ENCODE data around the gene ST6GALNAC6. TPM values are rescaled to one million over a fixed set of nuclear protein-coding genes. Genes with fewer than 3 reads are reported as not detected.

The ST6GALNAC6 gene
- polyA plus RNA-seq, 2 of the 4 experiments (the other 2 are of a cell fraction) = 8.2 to 25.2 TPM

DNA sequence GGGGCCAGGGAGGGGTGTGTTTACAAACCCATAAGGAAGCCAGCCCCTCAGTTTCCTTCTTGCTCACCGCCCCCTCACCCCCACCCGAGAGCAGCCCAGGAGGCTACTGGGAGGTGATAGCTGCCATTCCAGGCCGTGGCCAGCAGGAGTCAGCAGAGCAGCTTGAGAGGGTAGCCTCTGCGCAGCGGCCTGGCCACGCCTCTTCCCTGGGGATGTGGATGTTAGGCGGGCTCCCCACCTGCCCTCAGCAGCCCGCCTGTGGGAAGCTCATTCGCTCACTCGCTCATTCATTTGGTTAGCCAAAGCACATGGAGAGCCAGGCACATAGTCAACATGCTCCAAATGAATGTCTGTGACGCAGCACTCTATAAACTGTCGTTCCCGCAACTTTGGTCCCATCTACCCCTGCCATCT is 44.3 kb upstream of the ST6GALNAC6 start (continued):
- TF ChIP-seq, protein P1, sequence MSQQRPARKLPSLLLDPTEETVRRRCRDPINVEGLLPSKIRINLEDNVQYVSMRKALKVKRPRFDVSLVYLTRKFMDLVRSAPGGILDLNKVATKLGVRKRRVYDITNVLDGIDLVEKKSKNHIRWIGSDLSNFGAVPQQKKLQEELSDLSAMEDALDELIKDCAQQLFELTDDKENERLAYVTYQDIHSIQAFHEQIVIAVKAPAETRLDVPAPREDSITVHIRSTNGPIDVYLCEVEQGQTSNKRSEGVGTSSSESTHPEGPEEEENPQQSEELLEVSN (IDR thresholded peaks at IDR 0.05; ENCODE audit: borderline replicate concordance, low read depth) = no peak
- TF ChIP-seq ZSCAN20 (CRISPR knock-in tag; IDR thresholded peaks at IDR 0.05) = no peak
- TF ChIP-seq, protein P2, sequence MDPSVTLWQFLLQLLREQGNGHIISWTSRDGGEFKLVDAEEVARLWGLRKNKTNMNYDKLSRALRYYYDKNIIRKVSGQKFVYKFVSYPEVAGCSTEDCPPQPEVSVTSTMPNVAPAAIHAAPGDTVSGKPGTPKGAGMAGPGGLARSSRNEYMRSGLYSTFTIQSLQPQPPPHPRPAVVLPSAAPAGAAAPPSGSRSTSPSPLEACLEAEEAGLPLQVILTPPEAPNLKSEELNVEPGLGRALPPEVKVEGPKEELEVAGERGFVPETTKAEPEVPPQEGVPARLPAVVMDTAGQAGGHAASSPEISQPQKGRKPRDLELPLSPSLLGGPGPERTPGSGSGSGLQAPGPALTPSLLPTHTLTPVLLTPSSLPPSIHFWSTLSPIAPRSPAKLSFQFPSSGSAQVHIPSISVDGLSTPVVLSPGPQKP (IDR thresholded peaks at IDR 0.05; ENCODE audit: low read depth, low read length) = no peak
- TF ChIP-seq NR3C1 (IDR thresholded peaks at IDR 0.05) = no peak
- TF ChIP-seq EHMT2 (IDR thresholded peaks at IDR 0.05; ENCODE audit: low read depth) = no peak
- TF ChIP-seq SMC3 (IDR thresholded peaks at IDR 0.05) = peak; percentile 93
- TF ChIP-seq ZFP36 (IDR thresholded peaks at IDR 0.05; ENCODE audit: borderline replicate concordance, partially characterized antibody) = no peak

DNA sequence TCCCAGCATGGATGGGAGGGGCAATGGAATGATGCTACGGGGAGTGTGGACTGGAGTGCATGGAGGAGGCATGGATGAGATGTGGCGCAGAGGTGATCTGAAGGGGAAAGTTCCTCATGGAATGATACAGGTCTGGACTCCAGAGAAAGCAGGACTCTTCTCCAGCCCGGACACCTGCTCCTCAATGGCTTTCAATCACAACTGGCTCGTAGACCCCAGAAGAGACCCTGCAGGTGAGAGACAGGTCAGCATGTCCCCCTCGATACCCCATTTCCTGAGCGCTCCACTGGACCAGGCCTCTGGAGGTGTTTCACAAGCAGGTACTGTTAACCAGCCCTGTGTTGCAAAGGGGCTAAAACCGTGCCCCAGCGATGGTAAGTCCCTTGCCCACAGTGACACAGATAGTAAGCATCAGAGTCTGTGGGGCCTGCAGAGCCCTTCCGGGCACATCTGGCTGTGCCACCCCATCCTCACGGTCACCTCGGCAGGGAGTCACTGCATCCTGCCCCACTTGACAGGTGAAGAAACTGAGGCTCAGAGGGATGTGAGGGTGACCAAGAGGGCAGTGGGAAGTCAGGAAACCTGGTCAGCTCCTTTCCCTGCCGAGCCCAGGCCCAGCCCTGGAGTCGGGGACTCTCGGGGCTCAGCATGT is 43.7 kb upstream of the ST6GALNAC6 start:
- H3K4me1 ChIP-seq = peaks cover 22% of the 10 kb centered on the region; the same call in 2 of the 3 replicates
- POLR2A ChIA-PET = interaction anchor here (0.6 to 1.2 kb wide), 3 partner anchors 23 to 124 kb away, joined by 3 to 5 read pairs (median 4); partner anchors contain the start of genes NAIF1 and SLC25A25
- ATAC-seq (peak; percentile 1 to 6; a peak in 4 of 6 replicates), FAIRE-seq (no peak), DNase-seq (ENCODE audit: low read depth in 1 of 2, low spot score in 1 of 2) (no peak)
- H3K4me2 ChIP-seq = no peak overlapping the region
- no peak for TF ChIP-seq MYC (IDR thresholded peaks at IDR 0.05; ENCODE audit: borderline replicate concordance, low read length)
- no peak for TF ChIP-seq NFE2L2 (conservative IDR thresholded peaks at IDR 0.05; ENCODE audit: low read length)
- no peak for TF ChIP-seq RCOR1 (IDR thresholded peaks at IDR 0.05; ENCODE audit: low read depth, low read length)
- TF ChIP-seq, protein P3, sequence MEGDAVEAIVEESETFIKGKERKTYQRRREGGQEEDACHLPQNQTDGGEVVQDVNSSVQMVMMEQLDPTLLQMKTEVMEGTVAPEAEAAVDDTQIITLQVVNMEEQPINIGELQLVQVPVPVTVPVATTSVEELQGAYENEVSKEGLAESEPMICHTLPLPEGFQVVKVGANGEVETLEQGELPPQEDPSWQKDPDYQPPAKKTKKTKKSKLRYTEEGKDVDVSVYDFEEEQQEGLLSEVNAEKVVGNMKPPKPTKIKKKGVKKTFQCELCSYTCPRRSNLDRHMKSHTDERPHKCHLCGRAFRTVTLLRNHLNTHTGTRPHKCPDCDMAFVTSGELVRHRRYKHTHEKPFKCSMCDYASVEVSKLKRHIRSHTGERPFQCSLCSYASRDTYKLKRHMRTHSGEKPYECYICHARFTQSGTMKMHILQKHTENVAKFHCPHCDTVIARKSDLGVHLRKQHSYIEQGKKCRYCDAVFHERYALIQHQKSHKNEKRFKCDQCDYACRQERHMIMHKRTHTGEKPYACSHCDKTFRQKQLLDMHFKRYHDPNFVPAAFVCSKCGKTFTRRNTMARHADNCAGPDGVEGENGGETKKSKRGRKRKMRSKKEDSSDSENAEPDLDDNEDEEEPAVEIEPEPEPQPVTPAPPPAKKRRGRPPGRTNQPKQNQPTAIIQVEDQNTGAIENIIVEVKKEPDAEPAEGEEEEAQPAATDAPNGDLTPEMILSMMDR (IDR thresholded peaks at IDR 0.05) = no peak; the same call in 1 of the 3 replicates
- TF ChIP-seq FOXS1 (CRISPR knock-in tag; IDR thresholded peaks at IDR 0.05) = no peak
- no peak for TF ChIP-seq FOSB (CRISPR knock-in tag; IDR thresholded peaks at IDR 0.05)
- no peak for TF ChIP-seq HOXB13 (CRISPR knock-in tag; IDR thresholded peaks at IDR 0.05; ENCODE audit: low read depth)
- TF ChIP-seq, protein P2 (IDR thresholded peaks at IDR 0.05; ENCODE audit: low read depth, low read length) = no peak
- TF ChIP-seq CHD2 (IDR thresholded peaks at IDR 0.05; ENCODE audit: low read length, partially characterized antibody) = no peak
- TF ChIP-seq RFX5 (IDR thresholded peaks at IDR 0.05) = no peak
- H3K9me3 ChIP-seq = no peaks in the 10 kb centered on the region
- no peak overlapping the region for H3K4me3 ChIP-seq
- CTCF ChIA-PET = interaction anchor here (0.7 to 35.7 kb wide), 45 partner anchors 10 to 182 kb away, joined by 3 to 827 read pairs (median 9); partner anchors contain the start of genes CDK9, EEIG1, NAIF1 and PIP5KL1
- H3K27ac ChIP-seq = peak overlapping the region in 1 of 2 experiments; percentile 31; a peak in 1 of 6 replicates
- 59% methylated on average over 7 of the region's 14 CpGs for WGBS (ENCODE audit: missing lambda C conversion rate)
